Stomach smooth muscle (tissue), 2 donors: Measurements from ENCODE around the gene SPPL3.

Experiments used
- H3K27ac ChIP-seq: one replicate; pipeline ENCODE4 v1.7.0; 2013; ENCODE audit warnings: mild to moderate bottlenecking, low read length, inconsistent platforms
- H3K27me3 ChIP-seq, 2 donors: one replicate each; pipeline ENCODE4 v1.7.0; 2013; ENCODE audit warnings: low read length in 2 of 2; ENCODE audit not compliant: insufficient read depth in 2 of 2, control insufficient read depth in 1 of 2
- H3K36me3 ChIP-seq, 2 donors: one replicate each; pipeline ENCODE4 v1.7.0; 2013; ENCODE audit warnings: low read length in 2 of 2; ENCODE audit not compliant: control insufficient read depth in 2 of 2, insufficient read depth in 2 of 2
- H3K4me1 ChIP-seq: one replicate; pipeline ENCODE4 v1.7.0; 2013; ENCODE audit warnings: low read length; ENCODE audit not compliant: control insufficient read depth, insufficient read depth
- H3K4me3 ChIP-seq, 2 donors: one replicate each; pipeline ENCODE4 v1.7.0; 2013; ENCODE audit warnings: low read length in 2 of 2
- H3K9ac ChIP-seq, 2 donors: one replicate each; pipeline ENCODE4 v1.7.0; 2013; ENCODE audit warnings: low read length in 2 of 2, mild to moderate bottlenecking in 1 of 2
- H3K9me3 ChIP-seq, 2 donors: one replicate each; pipeline ENCODE4 v1.7.0; 2013; ENCODE audit warnings: low read length in 2 of 2; ENCODE audit not compliant: control insufficient read depth in 2 of 2
- donor health status: healthy.
- donor health status: Pancreatic carcinoma.

Gene SPPL3

DNA sequence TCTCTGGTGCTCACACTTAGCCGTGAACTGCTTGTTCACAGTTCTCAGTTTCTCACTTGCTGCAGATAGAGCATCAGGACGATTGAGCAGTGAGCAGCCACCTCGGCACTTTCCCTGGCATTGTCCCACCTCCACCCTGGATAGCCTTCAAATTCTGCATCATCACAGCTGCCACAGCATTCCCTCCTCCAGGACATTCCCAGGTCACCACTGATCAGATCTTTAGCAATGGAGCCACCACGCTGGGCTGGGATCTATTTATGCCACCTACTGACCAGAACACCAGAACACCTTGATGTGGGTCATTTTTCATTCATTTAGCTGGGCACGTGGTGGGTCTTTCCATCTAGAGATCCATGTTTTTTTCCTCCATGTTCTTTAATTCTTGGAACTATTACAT, 154.9 kb downstream of the SPPL3 start:
- Histone ChIP-seq H3K9me3 (no peaks in the 10 kb centered on the region), H3K27ac (no peak overlapping the region), H3K27me3 (no peaks in the 10 kb centered on the region), H3K9ac (no peak overlapping the region), H3K4me1 (no peaks in the 10 kb centered on the region), H3K36me3 (no peaks in the 10 kb centered on the region), H3K4me3 (no peak overlapping the region)

DNA sequence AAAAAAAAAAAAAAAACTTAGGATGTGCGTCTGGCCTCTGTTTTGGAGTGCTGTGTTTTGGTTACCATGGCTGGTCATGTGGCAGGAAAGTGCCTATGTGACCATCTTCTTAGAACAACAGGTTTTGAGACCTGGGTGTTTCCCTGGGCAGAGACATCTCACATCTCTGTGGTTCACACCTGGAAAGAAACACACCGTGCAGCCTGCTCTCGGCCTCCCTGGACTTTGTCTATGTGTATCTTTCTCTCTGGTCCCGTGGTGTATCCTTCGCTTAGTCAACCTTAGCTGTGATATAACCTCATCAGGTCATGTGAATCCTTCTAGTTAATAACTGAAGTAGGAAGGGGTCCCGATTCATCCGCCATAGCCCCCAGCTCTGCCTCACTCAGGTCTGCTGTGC, 155.9 kb downstream of the SPPL3 start:
- Histone ChIP-seq H3K9ac (no peak overlapping the region), H3K9me3 (no peaks in the 10 kb centered on the region), H3K4me1 (no peaks in the 10 kb centered on the region), H3K36me3 (no peaks in the 10 kb centered on the region), H3K27ac (no peak overlapping the region), H3K4me3 (no peak overlapping the region), H3K27me3 (no peaks in the 10 kb centered on the region)

DNA sequence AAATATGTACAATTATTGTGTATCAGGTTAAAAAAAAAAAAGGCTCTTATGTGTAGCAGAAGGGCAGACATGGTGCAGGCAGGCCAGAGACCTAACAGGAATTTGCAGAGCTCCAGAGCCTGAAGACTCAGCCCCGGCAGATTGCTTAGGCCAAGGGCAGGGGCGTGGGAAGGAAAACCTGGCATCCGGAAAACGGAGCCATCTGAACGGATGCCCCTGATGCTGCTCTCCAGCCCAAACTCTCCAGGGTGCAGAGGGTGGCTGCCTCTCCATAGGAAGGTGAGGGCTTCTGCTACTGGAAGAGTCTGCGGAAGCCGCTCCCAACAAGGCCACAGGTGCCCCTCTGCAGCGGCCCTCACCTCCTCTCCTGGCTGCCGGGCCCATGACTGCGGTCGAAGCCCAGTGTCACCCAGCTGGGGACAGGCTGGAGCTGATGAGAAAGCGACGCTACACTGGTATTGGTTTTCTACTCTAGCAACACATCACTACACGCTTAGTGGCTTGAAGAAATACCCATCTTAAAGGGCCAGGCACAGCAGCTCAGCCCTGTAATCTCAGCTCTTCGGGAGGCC, 159.2 kb downstream of the SPPL3 start:
- no peak overlapping the region for H3K27ac ChIP-seq
- no peaks in the 10 kb centered on the region for H3K9me3 ChIP-seq
- no peak overlapping the region for H3K9ac ChIP-seq
- H3K4me1 ChIP-seq = no peaks in the 10 kb centered on the region
- H3K4me3 ChIP-seq = no peak overlapping the region
- no peaks in the 10 kb centered on the region for H3K36me3 ChIP-seq
- no peaks in the 10 kb centered on the region for H3K27me3 ChIP-seq

DNA sequence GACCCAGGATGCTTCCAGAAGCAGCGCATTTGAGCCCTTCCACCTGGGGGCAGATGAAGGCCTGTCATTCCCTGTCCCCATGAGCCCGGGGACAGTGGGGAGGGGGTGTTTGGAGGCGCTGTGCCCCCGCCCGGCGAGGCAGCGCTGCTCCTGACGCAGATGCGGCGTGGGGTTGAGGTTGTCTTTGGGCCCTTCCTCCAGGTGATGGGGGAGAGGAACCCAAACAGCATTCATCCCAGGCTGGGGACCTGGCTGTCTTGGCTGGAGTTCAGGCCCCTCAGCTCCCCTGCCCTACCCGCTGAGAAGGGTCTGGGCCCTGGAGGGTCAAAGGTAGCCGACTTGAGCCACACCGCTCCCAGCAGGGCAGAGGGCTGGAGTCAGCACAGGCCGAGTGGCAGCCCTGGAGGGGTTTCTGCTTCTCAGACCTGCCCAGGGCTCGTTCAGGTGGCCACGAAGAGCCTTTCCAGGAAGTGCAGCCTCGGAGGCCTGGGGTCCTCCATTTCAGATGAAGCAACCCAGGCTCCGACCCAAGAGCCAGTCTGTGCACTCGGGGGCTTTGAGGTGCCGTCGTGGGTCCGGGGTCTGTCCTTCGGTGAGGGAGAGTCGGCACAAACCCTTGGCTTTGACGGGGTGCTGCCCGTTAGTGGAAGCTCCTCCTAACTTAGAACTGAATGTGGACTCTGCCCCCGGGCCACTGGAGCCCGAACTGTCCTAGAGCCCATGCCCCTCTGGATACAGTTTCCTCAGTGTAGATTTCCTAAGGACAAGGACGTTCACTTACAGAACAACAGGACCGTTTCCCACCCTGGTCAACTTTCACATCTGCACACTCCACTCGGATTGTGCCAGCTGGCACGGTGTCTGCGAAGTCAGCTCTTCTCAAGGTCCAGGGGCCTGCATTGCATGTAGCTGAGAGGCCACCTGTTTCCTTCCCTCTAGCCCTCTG, 162.4 kb downstream of the SPPL3 start:
- H3K9me3 ChIP-seq = no peaks in the 10 kb centered on the region
- no peaks in the 10 kb centered on the region for H3K36me3 ChIP-seq
- no peak overlapping the region for H3K9ac ChIP-seq
- H3K27ac ChIP-seq = no peak overlapping the region
- no peaks in the 10 kb centered on the region for H3K4me1 ChIP-seq
- H3K27me3 ChIP-seq = no peaks in the 10 kb centered on the region
- H3K4me3 ChIP-seq = no peak overlapping the region

DNA sequence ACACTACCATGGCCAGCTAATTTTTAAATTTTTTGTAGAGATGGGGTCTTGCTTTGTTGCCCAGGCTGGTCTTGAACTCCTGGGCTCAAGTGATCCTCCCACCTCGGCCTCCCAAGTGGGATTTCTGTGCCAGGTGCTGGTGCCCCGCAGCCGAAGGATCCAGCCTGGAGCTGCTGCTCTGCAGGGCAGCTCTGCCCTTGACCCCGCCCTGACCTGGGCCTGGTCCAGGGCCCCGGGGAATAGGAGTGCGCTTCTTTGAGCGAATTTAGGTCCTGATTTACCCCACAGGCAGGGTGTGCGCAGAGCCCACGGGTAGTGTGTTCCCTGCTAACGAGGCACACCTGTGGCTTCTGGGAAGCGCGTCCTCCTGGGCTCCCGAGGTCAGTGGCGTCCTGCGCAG, 163.3 kb downstream of the SPPL3 start:
- no peaks in the 10 kb centered on the region for H3K9me3 ChIP-seq
- no peaks in the 10 kb centered on the region for H3K4me1 ChIP-seq
- no peak overlapping the region for H3K4me3 ChIP-seq
- H3K9ac ChIP-seq = no peak overlapping the region
- no peak overlapping the region for H3K27ac ChIP-seq
- H3K27me3 ChIP-seq = no peaks in the 10 kb centered on the region
- H3K36me3 ChIP-seq = peaks cover 0 to 2% of the 10 kb centered on the region in 2 donors

DNA sequence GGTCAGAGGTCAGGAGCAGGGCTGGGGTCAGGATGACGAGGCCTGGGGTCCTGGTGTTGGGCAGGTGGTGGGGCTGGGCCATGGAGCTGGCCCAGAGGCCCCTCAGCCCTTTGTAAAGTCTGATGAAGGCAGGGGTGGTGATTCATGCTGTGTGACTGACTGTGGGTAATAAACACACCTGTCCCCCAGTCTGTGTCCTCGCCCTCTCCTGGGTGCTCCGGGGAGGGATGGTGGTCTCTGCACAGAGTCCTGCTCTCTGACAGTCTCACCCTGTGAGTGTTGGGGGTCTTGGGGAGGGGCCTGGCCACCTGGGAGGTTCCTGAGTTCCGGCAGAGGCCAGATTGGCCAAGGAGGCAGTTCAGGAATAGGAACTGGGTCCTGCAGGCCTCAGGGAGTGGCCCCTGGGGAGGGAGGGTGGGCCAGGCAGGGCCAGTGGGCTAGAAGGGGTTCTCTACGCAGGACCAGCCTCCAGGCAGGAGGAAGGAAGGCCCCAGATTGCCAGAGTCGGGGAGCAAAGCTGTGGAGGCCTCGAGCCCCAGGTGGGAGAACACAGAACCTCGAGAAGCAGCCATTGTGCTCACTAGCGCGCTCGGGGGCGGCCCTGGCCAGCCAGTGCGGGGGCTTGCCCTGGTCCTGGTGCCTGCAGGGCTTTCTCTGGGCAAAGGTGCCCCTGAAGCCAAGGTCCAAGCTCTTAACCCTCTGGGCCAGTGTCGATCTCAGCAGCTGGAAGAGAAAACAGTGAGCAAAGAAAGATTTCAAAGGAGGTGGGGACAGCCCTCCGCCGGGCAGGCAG, 164.1 kb downstream of the SPPL3 start:
- Histone ChIP-seq H3K4me1 (no peaks in the 10 kb centered on the region), H3K27ac (no peak overlapping the region), H3K4me3 (no peak overlapping the region), H3K9me3 (no peaks in the 10 kb centered on the region), H3K9ac (no peak overlapping the region), H3K27me3 (no peaks in the 10 kb centered on the region), H3K36me3 (peaks cover 0 to 2% of the 10 kb centered on the region in 2 donors)

DNA sequence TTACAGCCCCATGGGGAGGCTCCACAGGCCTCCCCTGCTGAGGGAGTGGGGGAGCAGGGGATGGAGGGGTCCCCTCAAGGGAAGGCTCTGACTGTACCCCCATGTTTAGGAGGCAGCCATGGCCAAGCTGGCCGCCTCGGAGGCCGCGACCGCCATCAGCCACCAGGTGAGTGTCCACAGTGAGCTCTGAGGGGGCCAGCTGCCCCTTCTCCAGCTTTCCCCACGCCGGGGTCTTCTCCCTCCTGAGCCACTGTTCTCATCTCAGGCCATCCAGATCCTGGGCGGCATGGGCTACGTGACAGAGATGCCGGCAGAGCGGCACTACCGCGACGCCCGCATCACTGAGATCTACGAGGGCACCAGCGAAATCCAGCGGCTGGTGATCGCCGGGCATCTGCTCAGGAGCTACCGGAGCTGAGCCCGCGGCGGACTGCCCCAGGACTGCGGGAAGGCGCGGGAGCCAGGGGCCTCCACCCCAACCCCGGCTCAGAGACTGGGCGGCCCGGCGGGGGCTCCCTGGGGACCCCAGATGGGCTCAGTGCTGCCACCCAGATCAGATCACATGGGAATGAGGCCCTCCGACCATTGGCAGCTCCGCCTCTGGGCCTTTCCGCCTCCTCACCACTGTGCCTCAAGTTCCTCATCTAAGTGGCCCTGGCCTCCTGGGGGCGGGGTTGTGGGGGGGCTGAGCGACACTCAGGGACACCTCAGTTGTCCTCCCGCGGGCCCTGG, 165.0 kb downstream of the SPPL3 start:
- no peaks in the 10 kb centered on the region for H3K27me3 ChIP-seq
- peaks cover 0 to 3% of the 10 kb centered on the region in 2 donors for H3K36me3 ChIP-seq
- H3K9ac ChIP-seq = no peak overlapping the region
- no peak overlapping the region for H3K4me3 ChIP-seq
- H3K4me1 ChIP-seq = no peaks in the 10 kb centered on the region
- H3K27ac ChIP-seq = no peak overlapping the region
- H3K9me3 ChIP-seq = no peaks in the 10 kb centered on the region

DNA sequence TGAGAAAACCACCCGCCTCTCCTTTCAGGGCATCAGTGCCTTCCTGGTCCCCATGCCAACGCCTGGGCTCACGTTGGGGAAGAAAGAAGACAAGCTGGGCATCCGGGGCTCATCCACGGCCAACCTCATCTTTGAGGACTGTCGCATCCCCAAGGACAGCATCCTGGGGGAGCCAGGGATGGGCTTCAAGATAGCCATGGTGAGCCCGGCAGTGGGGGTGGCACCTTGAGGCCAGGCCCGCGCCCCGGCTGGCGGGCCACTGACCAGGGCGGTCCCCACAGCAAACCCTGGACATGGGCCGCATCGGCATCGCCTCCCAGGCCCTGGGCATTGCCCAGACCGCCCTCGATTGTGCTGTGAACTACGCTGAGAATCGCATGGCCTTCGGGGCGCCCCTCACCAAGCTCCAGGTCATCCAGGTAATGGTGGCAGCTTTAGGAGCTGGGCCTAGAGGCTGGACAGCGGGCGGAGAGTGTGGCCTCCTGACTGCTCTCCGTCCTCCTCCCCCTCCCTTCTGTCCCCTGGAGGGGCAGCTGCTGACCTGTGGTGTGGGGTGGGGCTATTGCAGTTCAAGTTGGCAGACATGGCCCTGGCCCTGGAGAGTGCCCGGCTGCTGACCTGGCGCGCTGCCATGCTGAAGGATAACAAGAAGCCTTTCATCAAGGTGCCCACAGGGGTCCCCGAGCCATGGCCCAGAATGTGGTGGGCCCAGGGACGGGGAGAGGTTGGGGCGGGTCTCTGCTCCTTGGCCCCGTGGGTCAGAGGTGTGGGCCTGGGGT, 165.7 kb downstream of the SPPL3 start:
- Histone ChIP-seq H3K36me3 (peaks cover 0 to 4% of the 10 kb centered on the region in 2 donors), H3K4me3 (no peak overlapping the region), H3K9me3 (no peaks in the 10 kb centered on the region)

DNA sequence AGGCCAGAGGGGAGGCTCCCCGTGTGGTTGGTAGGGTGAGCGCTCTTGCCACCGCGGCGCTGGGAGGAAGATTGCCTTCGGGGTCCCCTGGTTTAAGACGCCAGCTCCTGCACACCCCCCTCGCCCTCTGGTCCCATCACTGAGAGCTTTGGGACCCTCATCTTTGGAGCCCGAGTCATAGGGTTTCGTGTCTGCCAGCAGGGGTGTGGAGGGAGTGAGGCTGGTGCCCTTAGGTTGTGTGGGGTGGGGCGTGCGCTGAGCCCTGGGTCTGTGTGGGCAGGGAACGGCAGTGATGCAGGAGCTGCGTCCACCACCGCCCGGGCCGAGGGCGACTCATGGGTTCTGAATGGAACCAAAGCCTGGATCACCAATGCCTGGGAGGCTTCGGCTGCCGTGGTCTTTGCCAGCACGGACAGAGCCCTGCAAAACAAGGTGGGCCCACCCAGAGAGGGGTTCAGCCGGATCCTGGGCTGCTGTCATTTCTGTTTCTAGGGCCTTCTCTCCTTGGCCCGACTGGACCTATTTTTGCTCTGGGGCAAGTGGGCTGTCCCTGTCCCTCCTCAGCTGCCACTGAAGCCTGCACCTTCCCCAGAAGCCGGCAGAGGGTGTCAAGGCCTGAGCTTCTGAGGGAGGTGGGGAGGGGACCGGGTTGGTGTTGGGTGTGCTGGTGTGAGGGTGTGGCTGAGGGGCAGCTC, 166.5 kb downstream of the SPPL3 start:
- Histone ChIP-seq H3K27me3 (no peaks in the 10 kb centered on the region), H3K9me3 (no peaks in the 10 kb centered on the region), H3K4me3 (no peak overlapping the region), H3K36me3 (peaks cover 0 to 4% of the 10 kb centered on the region in 2 donors), H3K4me1 (no peaks in the 10 kb centered on the region), H3K9ac (no peak overlapping the region), H3K27ac (no peak overlapping the region)

More for the DNA sequence above, 165.7 kb downstream of the SPPL3 start:
- Histone ChIP-seq H3K27ac (no peak overlapping the region), H3K4me1 (no peaks in the 10 kb centered on the region), H3K9ac (no peak overlapping the region), H3K27me3 (no peaks in the 10 kb centered on the region)
